ENCODE results near the gene YIPF4. TPM values are rescaled to one million over a fixed set of nuclear protein-coding genes. Genes with fewer than 3 reads are reported as not detected.
"Not testable (repeated sequence)": the region's sequence is repeated elsewhere in the genome, so short reads cannot be mapped to it uniquely, and the experiment has no call there.

Gene YIPF4
- polyA plus RNA-seq, 1 of the 3 experiments (the other 2 are of a cell fraction) = 3.5 TPM

GRCh38 chr2:32342801-32343200, 65.1 kb downstream of the YIPF4 start:
- Histone ChIP-seq H3K4me2 (no peak overlapping the region), H2AFZ (ENCODE audit: low read depth) (no peak overlapping the region), H3K79me2 (ENCODE audit: insufficient read depth) (no peaks in the 10 kb centered on the region), H3K9ac (no peak overlapping the region), H3F3A (replicated peaks; ENCODE audit: insufficient read depth) (no peaks in the 10 kb centered on the region), H3K36me3 (replicated peaks in 1 of 2; ENCODE audit: control insufficient read depth in 1 of 2, insufficient read depth in 2 of 2, low read length in 1 of 2) (no peaks in the 10 kb centered on the region), H3K27me3 (ENCODE audit: insufficient read depth) (no peaks in the 10 kb centered on the region), H3K4me3 (ENCODE audit: low read depth in 2 of 2, low read length in 1 of 2) (no peak overlapping the region), H3K9me2 (no peaks in the 10 kb centered on the region), H3K27ac (ENCODE audit: low read depth in 2 of 2, low read length in 1 of 2) (no peak overlapping the region), H4K20me1 (ENCODE audit: insufficient read depth) (no peaks in the 10 kb centered on the region), H3K4me1 (ENCODE audit: control insufficient read depth in 1 of 2, insufficient read depth in 2 of 2, low read depth in 1 of 2, low read length in 1 of 2) (no peaks in the 10 kb centered on the region; a peak in 1 of 4 replicates), H3K9me3 (no peaks in the 10 kb centered on the region)
- ChIA-PET CTCF (no interaction called here), POLR2A (no interaction called here)
- DNase-seq = peak; percentile 58
- no peak for TF ChIP-seq RXRA (IDR thresholded peaks at IDR 0.05; ENCODE audit: borderline replicate concordance, low read depth)
- no peak for TF ChIP-seq SMC3 (IDR thresholded peaks at IDR 0.05; ENCODE audit: low read depth, low read length)
- TF ChIP-seq TAF1 (IDR thresholded peaks at IDR 0.05; ENCODE audit: borderline replicate concordance, low read depth, low read length) = no peak
- TF ChIP-seq EP300 (IDR thresholded peaks at IDR 0.05; ENCODE audit: borderline replicate concordance in 1 of 2, low read depth in 1 of 2, low read length in 1 of 2) = peak in 1 of 2 experiments; percentile 36; a peak in 1 of 4 replicates
- TF ChIP-seq, protein P1, sequence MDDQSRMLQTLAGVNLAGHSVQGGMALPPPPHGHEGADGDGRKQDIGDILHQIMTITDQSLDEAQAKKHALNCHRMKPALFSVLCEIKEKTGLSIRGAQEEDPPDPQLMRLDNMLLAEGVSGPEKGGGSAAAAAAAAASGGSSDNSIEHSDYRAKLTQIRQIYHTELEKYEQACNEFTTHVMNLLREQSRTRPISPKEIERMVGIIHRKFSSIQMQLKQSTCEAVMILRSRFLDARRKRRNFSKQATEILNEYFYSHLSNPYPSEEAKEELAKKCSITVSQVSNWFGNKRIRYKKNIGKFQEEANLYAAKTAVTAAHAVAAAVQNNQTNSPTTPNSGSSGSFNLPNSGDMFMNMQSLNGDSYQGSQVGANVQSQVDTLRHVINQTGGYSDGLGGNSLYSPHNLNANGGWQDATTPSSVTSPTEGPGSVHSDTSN (IDR thresholded peaks at IDR 0.05) = 0 out of 2 replicates have a peak, but pooled peaks have one; percentile 24
- 0 out of 2 replicates have a peak, but pooled peaks have one; percentile 26 for TF ChIP-seq FOXJ3 (CRISPR knock-in tag; IDR thresholded peaks at IDR 0.05)
- WGBS (ENCODE audit: low lambda C conversion rate) = 18% methylated on average over 2 of the region's 2 CpGs

GRCh38 chr2:32350797-32351196, 73.1 kb downstream of the YIPF4 start:
- 95% methylated on average over 3 of the region's 3 CpGs for WGBS (ENCODE audit: low lambda C conversion rate)
- H3F3A ChIP-seq (replicated peaks; ENCODE audit: insufficient read depth) = peaks cover 10% of the 10 kb centered on the region
- CTCF ChIA-PET = not testable (repeated sequence)

GRCh38 chr2:32355976-32356680, 78.4 kb downstream of the YIPF4 start:
- H3K27ac ChIP-seq (ENCODE audit: low read depth in 2 of 2, low read length in 1 of 2) = peak overlapping the region; percentile 85 to 97
- H4K20me1 ChIP-seq (ENCODE audit: insufficient read depth) = peaks cover 32% of the 10 kb centered on the region
- WGBS (ENCODE audit: low lambda C conversion rate) = 10% methylated on average over 10 of the region's 10 CpGs
- peaks cover 40% of the 10 kb centered on the region for H3K79me2 ChIP-seq (ENCODE audit: insufficient read depth)
- no peak for DNase-seq
- H3F3A ChIP-seq (replicated peaks; ENCODE audit: insufficient read depth) = peaks cover 33% of the 10 kb centered on the region
- CTCF ChIA-PET = no interaction called here
- peak overlapping the region; percentile 78 for H2AFZ ChIP-seq (ENCODE audit: low read depth)
- H3K4me2 ChIP-seq = peak overlapping the region; percentile 97
- peak overlapping the region; percentile 81 to 99 for H3K4me3 ChIP-seq (ENCODE audit: low read depth in 2 of 2, low read length in 1 of 2)
- peak overlapping the region; percentile 93 for H3K9ac ChIP-seq
- H3K36me3 ChIP-seq (replicated peaks in 1 of 2; ENCODE audit: control insufficient read depth in 1 of 2, insufficient read depth in 2 of 2, low read length in 1 of 2) = peaks cover 2 to 11% of the 10 kb centered on the region in 2 experiments
- no peaks in the 10 kb centered on the region for H3K27me3 ChIP-seq (ENCODE audit: insufficient read depth)
- peaks cover 16 to 17% of the 10 kb centered on the region in 2 experiments; a peak in 3 of 4 replicates for H3K4me1 ChIP-seq (ENCODE audit: control insufficient read depth in 1 of 2, insufficient read depth in 2 of 2, low read depth in 1 of 2, low read length in 1 of 2)
- POLR2A ChIA-PET = interaction anchor here (0.8 to 1.0 kb wide), 2 partner anchors 12 to 23 kb away, joined by 3 read pairs; no protein-coding TSS in a partner anchor
- no peaks in the 10 kb centered on the region for H3K9me3 ChIP-seq
- H3K9me2 ChIP-seq = no peaks in the 10 kb centered on the region
- TF ChIP-seq RXRA (IDR thresholded peaks at IDR 0.05; ENCODE audit: borderline replicate concordance, low read depth) (no peak), POLR2AphosphoS5 (IDR thresholded peaks at IDR 0.05; ENCODE audit: low read depth, low read length) (no peak), SMC3 (IDR thresholded peaks at IDR 0.05; ENCODE audit: low read depth, low read length) (no peak), MEF2A (IDR thresholded peaks at IDR 0.05; ENCODE audit: borderline replicate concordance, low read depth) (no peak), RCOR1 (IDR thresholded peaks at IDR 0.05; ENCODE audit: low read length) (no peak), EP300 (IDR thresholded peaks at IDR 0.05; ENCODE audit: borderline replicate concordance in 1 of 2, low read depth in 1 of 2, low read length in 1 of 2) (no peak), FOXJ3 (CRISPR knock-in tag; IDR thresholded peaks at IDR 0.05) (no peak), ZBTB33 (IDR thresholded peaks at IDR 0.05; ENCODE audit: borderline replicate concordance, low read depth) (no peak), FOXM1 (IDR thresholded peaks at IDR 0.05; ENCODE audit: low read depth) (no peak), RAD21 (IDR thresholded peaks at IDR 0.05; ENCODE audit: low read length) (no peak), JUND (IDR thresholded peaks at IDR 0.05) (no peak), TAF1 (IDR thresholded peaks at IDR 0.05; ENCODE audit: borderline replicate concordance, low read depth, low read length) (no peak), USF1 (IDR thresholded peaks at IDR 0.05; ENCODE audit: borderline replicate concordance, low read depth) (no peak)
- TF ChIP-seq, protein P2, sequence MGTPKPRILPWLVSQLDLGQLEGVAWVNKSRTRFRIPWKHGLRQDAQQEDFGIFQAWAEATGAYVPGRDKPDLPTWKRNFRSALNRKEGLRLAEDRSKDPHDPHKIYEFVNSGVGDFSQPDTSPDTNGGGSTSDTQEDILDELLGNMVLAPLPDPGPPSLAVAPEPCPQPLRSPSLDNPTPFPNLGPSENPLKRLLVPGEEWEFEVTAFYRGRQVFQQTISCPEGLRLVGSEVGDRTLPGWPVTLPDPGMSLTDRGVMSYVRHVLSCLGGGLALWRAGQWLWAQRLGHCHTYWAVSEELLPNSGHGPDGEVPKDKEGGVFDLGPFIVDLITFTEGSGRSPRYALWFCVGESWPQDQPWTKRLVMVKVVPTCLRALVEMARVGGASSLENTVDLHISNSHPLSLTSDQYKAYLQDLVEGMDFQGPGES (IDR thresholded peaks at IDR 0.05; ENCODE audit: low read depth, low read length) = no peak

More at GRCh38 chr2:32350797-32351196, 73.1 kb downstream of the YIPF4 start:
- H3K4me1 ChIP-seq (ENCODE audit: control insufficient read depth in 1 of 2, insufficient read depth in 2 of 2, low read depth in 1 of 2, low read length in 1 of 2); H3K9ac ChIP-seq; H3K27ac ChIP-seq (ENCODE audit: low read depth in 2 of 2, low read length in 1 of 2); H3K9me3 ChIP-seq; H4K20me1 ChIP-seq (ENCODE audit: insufficient read depth); H3K4me2 ChIP-seq; H3K36me3 ChIP-seq (replicated peaks in 1 of 2; ENCODE audit: control insufficient read depth in 1 of 2, insufficient read depth in 2 of 2, low read length in 1 of 2); H2AFZ ChIP-seq (ENCODE audit: low read depth); H3K79me2 ChIP-seq (ENCODE audit: insufficient read depth); H3K9me2 ChIP-seq; H3K27me3 ChIP-seq (ENCODE audit: insufficient read depth); DNase-seq; H3K4me3 ChIP-seq (ENCODE audit: low read depth in 2 of 2, low read length in 1 of 2): not testable (repeated sequence)
- POLR2A ChIA-PET = interaction anchor here (0.6 kb wide), 1 partner anchor 12 kb away, joined by 4 read pairs; no protein-coding TSS in a partner anchor

Data from SK-N-SH (cell line).